ENCODE data around the gene PPP2R5C. TPM values are rescaled to one million over a fixed set of nuclear protein-coding genes. Genes with fewer than 3 reads are reported as not detected.
"Not testable (repeated sequence)": the region's sequence is repeated elsewhere in the genome, so short reads cannot be mapped to it uniquely, and the experiment has no call there.

PPP2R5C gene
- 155 TPM for total RNA-seq

- DNase-seq (ENCODE audit: low spot score), result peak; percentile 93
Observed at GRCh38 chr14:101761032-101761880, at the start of gene PPP2R5C. Gene PPP2R5C, plus strand, starts transcription at chr14:101761709. Its CDS starts 185 bp downstream, at chr14:101761894.

GRCh38 chr14:101711857-101712233 is 49.7 kb upstream of the PPP2R5C start:
- not testable (repeated sequence) for DNase-seq (ENCODE audit: low spot score)

GRCh38 chr14:101712341-101712740 is 49.2 kb upstream of the PPP2R5C start:
- DNase-seq (ENCODE audit: low spot score), result peak; percentile 36

- DNase-seq (ENCODE audit: low spot score), result peak; percentile 26
Observed at GRCh38 chr14:101713091-101713490, 48.4 kb upstream of the PPP2R5C start.

- peak; percentile 37 for DNase-seq (ENCODE audit: low spot score)
Observed at GRCh38 chr14:101713621-101714349, 47.7 kb upstream of the PPP2R5C start.

GRCh38 chr14:101714394-101714793 is 47.1 kb upstream of the PPP2R5C start:
- no peak for DNase-seq (ENCODE audit: low spot score)

- DNase-seq (ENCODE audit: low spot score), result peak; percentile 37
Observed at GRCh38 chr14:101715210-101716076, 46.1 kb upstream of the PPP2R5C start.

- DNase-seq (ENCODE audit: low spot score), result peak; percentile 39
Observed at GRCh38 chr14:101716077-101716950, 45.2 kb upstream of the PPP2R5C start.

- DNase-seq (ENCODE audit: low spot score), result peak; percentile 33
Observed at GRCh38 chr14:101716956-101717662, 44.4 kb upstream of the PPP2R5C start.

GRCh38 chr14:101717663-101718490 is 43.6 kb upstream of the PPP2R5C start:
- peak; percentile 35 for DNase-seq (ENCODE audit: low spot score)

- peak; percentile 40 for DNase-seq (ENCODE audit: low spot score)
Observed at GRCh38 chr14:101719045-101719645, 42.4 kb upstream of the PPP2R5C start.

- DNase-seq (ENCODE audit: low spot score), result peak; percentile 37
Observed at GRCh38 chr14:101719708-101720107, 41.8 kb upstream of the PPP2R5C start.

- DNase-seq (ENCODE audit: low spot score), result peak; percentile 19
Observed at GRCh38 chr14:101721111-101721510, 40.4 kb upstream of the PPP2R5C start.

- peak; percentile 65 for DNase-seq (ENCODE audit: low spot score)
Observed at GRCh38 chr14:101721951-101722661, 39.4 kb upstream of the PPP2R5C start.

- peak; percentile 18 for DNase-seq (ENCODE audit: low spot score)
Observed at GRCh38 chr14:101723061-101723595, 38.4 kb upstream of the PPP2R5C start.

GRCh38 chr14:101725652-101726051 is 35.9 kb upstream of the PPP2R5C start:
- peak; percentile 14 for DNase-seq (ENCODE audit: low spot score)

GRCh38 chr14:101726295-101726953 is 35.1 kb upstream of the PPP2R5C start:
- peak; percentile 34 for DNase-seq (ENCODE audit: low spot score)

Data from ureter (tissue), 1 donor.